Measurements from ENCODE around the gene NR6A1. TPM values are rescaled to one million over a fixed set of nuclear protein-coding genes. Genes with fewer than 3 reads are reported as not detected.

Gene NR6A1
- total and polyA plus RNA-seq, 2 experiments from 2014 or later = 44.2 to 139 TPM

DNA sequence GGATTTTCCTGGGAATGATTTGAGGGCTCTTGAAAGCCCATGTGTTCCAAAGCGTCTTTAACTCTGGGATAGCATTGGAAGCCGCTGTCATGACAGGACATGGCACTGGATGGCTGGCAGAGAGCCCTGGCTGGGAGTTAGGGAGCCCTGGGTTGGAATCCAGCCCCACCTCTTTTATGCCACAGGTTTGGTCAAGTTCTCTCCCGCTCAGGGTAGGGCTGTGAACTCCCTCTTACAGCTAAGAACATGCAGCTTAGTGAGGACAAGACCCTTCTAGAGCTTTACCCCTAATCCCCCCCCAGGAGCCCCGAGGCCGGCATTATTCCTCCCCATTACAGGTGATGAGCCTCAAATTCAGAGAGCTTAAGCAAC lies 43.0 kb upstream of the NR6A1 start (continued):
- TF ChIP-seq, protein P1, sequence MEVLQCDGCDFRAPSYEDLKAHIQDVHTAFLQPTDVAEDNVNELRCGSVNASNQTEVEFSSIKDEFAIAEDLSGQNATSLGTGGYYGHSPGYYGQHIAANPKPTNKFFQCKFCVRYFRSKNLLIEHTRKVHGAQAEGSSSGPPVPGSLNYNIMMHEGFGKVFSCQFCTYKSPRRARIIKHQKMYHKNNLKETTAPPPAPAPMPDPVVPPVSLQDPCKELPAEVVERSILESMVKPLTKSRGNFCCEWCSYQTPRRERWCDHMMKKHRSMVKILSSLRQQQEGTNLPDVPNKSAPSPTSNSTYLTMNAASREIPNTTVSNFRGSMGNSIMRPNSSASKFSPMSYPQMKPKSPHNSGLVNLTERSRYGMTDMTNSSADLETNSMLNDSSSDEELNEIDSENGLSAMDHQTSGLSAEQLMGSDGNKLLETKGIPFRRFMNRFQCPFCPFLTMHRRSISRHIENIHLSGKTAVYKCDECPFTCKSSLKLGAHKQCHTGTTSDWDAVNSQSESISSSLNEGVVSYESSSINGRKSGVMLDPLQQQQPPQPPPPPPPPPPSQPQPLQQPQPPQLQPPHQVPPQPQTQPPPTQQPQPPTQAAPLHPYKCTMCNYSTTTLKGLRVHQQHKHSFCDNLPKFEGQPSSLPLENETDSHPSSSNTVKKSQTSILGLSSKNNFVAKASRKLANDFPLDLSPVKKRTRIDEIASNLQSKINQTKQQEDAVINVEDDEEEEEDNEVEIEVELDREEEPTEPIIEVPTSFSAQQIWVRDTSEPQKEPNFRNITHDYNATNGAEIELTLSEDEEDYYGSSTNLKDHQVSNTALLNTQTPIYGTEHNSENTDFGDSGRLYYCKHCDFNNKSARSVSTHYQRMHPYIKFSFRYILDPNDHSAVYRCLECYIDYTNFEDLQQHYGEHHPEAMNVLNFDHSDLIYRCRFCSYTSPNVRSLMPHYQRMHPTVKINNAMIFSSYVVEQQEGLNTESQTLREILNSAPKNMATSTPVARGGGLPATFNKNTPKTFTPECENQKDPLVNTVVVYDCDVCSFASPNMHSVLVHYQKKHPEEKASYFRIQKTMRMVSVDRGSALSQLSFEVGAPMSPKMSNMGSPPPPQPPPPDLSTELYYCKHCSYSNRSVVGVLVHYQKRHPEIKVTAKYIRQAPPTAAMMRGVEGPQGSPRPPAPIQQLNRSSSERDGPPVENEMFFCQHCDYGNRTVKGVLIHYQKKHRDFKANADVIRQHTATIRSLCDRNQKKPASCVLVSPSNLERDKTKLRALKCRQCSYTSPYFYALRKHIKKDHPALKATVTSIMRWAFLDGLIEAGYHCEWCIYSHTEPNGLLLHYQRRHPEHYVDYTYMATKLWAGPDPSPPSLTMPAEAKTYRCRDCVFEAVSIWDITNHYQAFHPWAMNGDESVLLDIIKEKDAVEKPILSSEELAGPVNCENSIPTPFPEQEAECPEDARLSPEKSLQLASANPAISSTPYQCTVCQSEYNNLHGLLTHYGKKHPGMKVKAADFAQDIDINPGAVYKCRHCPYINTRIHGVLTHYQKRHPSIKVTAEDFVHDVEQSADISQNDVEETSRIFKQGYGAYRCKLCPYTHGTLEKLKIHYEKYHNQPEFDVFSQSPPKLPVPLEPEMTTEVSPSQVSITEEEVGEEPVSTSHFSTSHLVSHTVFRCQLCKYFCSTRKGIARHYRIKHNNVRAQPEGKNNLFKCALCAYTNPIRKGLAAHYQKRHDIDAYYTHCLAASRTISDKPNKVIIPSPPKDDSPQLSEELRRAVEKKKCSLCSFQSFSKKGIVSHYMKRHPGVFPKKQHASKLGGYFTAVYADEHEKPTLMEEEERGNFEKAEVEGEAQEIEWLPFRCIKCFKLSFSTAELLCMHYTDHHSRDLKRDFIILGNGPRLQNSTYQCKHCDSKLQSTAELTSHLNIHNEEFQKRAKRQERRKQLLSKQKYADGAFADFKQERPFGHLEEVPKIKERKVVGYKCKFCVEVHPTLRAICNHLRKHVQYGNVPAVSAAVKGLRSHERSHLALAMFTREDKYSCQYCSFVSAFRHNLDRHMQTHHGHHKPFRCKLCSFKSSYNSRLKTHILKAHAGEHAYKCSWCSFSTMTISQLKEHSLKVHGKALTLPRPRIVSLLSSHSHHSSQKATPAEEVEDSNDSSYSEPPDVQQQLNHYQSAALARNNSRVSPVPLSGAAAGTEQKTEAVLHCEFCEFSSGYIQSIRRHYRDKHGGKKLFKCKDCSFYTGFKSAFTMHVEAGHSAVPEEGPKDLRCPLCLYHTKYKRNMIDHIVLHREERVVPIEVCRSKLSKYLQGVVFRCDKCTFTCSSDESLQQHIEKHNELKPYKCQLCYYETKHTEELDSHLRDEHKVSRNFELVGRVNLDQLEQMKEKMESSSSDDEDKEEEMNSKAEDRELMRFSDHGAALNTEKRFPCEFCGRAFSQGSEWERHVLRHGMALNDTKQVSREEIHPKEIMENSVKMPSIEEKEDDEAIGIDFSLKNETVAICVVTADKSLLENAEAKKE (CRISPR knock-in tag; IDR thresholded peaks at IDR 0.05) = no peak
- TF ChIP-seq ETS1 (IDR thresholded peaks at IDR 0.05) = no peak
- no peak for TF ChIP-seq STAT1 (IDR thresholded peaks at IDR 0.05; ENCODE audit: unreplicated experiment)
- no peak for TF ChIP-seq POLR2AphosphoS5 (IDR thresholded peaks at IDR 0.05; ENCODE audit: low read depth)

DNA sequence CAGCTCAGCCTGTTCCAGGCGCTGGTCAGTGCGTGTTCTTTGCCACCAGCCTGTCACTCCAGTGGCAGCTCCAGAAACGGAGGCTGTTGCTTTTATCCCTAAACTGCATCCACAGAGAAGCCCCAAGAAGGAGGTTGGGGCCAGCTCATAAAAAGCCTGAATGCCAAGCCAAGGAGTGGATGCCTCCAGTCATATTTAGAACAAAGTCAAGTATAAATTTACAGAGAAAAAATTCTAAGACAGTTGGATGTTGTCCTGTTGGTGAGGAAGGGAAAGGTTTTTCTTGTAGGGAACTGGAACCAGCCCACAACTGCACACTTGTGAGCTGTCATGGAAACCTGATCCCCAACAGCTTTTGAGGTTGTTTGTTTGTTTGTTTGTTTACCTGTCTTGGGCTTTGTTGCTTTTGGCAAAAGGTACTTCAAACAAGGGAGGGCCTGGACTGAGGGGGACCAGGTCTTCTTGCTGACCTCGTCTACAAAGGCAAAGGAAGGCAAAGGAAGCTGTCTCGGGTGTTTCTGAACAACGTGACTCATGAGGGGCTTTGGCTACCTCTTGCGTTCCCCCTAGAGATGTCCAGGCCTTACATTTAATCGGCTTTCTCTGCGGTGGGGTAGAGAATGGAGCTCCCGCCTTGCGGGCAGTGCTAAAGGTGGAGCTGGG lies 42.5 kb upstream of the NR6A1 start:
- ATAC-seq (no peak), DNase-seq (ENCODE audit: low spot score) (no peak)
- Histone ChIP-seq H3K36me3 (ENCODE audit: insufficient read depth) (no peaks in the 10 kb centered on the region), H3K4me2 (no peak overlapping the region), H4K20me1 (replicated peaks; ENCODE audit: insufficient read depth) (no peaks in the 10 kb centered on the region), H2AFZ (no peak overlapping the region), H3K27ac (ENCODE audit: low read depth) (0 out of 2 replicates have a peak overlapping the region, but pooled peaks have one; percentile 45), H3K4me3 (no peak overlapping the region), H3K79me2 (replicated peaks; ENCODE audit: insufficient read depth) (no peaks in the 10 kb centered on the region), H3F3A (replicated peaks; ENCODE audit: low read depth) (0 out of 2 replicates have a peak, but pooled peaks cover 4% of the 10 kb centered on the region), H3K27me3 (ENCODE audit: insufficient read depth) (no peaks in the 10 kb centered on the region), H3K4me1 (ENCODE audit: insufficient read depth) (peaks cover 14% of the 10 kb centered on the region), H3K9me2 (ENCODE audit: insufficient read depth) (no peaks in the 10 kb centered on the region)
- H3K27ac Mint-ChIP-seq = peak overlapping the region; percentile 68; the same call in 1 of the 2 replicates
- peaks cover 30% of the 10 kb centered on the region for H3K4me1 Mint-ChIP-seq
- no peak overlapping the region for H3K4me3 Mint-ChIP-seq
- no peaks in the 10 kb centered on the region; the same call in 2 of the 3 replicates for H3K36me3 Mint-ChIP-seq (ENCODE audit: low read depth)
- H3K27me3 Mint-ChIP-seq (ENCODE audit: insufficient read depth, low read depth, poor library complexity) = peaks cover 12% of the 10 kb centered on the region
- no peaks in the 10 kb centered on the region for H3K9me3 Mint-ChIP-seq
- TF ChIP-seq EZH2 (IDR thresholded peaks at IDR 0.05; ENCODE audit: low read depth, unreplicated experiment) (no peak), NANOG (IDR thresholded peaks at IDR 0.05; ENCODE audit: borderline replicate concordance) (no peak), ZNF331 (CRISPR knock-in tag; IDR thresholded peaks at IDR 0.05; ENCODE audit: low read depth) (no peak), POLR2AphosphoS5 (IDR thresholded peaks at IDR 0.05; ENCODE audit: low read depth) (no peak), STAT1 (IDR thresholded peaks at IDR 0.05; ENCODE audit: unreplicated experiment) (no peak), JUNB (IDR thresholded peaks at IDR 0.05; ENCODE audit: unreplicated experiment) (no peak)
- TF ChIP-seq, protein P1 (CRISPR knock-in tag; IDR thresholded peaks at IDR 0.05) = no peak
